Thyroid gland (tissue), 4 donors: ENCODE measurements around the gene NUB1. TPM values are rescaled to one million over a fixed set of nuclear protein-coding genes. Genes with fewer than 3 reads are reported as not detected.

ENCODE experiments used
- DNase-seq, 2 donors: peaks; one replicate each; pipeline ENCODE4 v3.0.0-alpha.2; 2019
- H3K27ac ChIP-seq, 3 donors: fragments of 200-600 bp; sonication (generic); 1 replicate in 2 of 3; 2 replicates in 1 of 3; pipeline ENCODE4 v1.5.1; 2016 to 2019; ENCODE audit warnings: mild to moderate bottlenecking in 1 of 3, moderate library complexity in 1 of 3
- H3K27me3 ChIP-seq: fragments of 200-600 bp; sonication (generic); one replicate; pipeline ENCODE4 v1.5.1; 2019
- H3K36me3 ChIP-seq, 2 donors: fragments of 200-600 bp; sonication (generic); one replicate each; pipeline ENCODE4 v1.5.1; 2016 to 2019
- H3K4me1 ChIP-seq, 2 donors: fragments of 200-600 bp; sonication (generic); one replicate each; pipeline ENCODE4 v1.5.1; 2017 to 2019
- H3K4me3 ChIP-seq, 3 donors: fragments of 200-600 bp; sonication (generic); replicated peaks in 1 of 3; 1 replicate in 2 of 3; 2 replicates in 1 of 3; pipeline ENCODE4 v1.5.1; 2016; ENCODE audit warnings: mild to moderate bottlenecking in 1 of 3
- H3K9me3 ChIP-seq: fragments of 200-600 bp; sonication (generic); one replicate; pipeline ENCODE4 v1.5.1; 2017
- POLR2A ChIP-seq, 2 donors: fragments of 450-650 bp; IDR thresholded peaks; one replicate each; pipeline ENCODE4 v1.6.1; 2017; ENCODE audit warnings: antibody characterized with exemption in 2 of 2, mild to moderate bottlenecking in 2 of 2, moderate library complexity in 1 of 2
- WGBS, 2 donors: methylation state at CpG; one replicate each; pipeline ENCODE4 v1.1.5; 2017; 5-methylcytosine and 5-hydroxymethylcytosine counted together
- intact Hi-C: fragments of 100-400 bp; cut with DNase I; formaldehyde crosslinking; loops from one replicate; pipeline ENCODE4 v1.15.1; 2023
- total RNA-seq, 4 donors: library from RNA; depleted of rRNA; stranded (reverse); fragments of >200 nt; gene quantifications; one replicate each; pipeline ENCODE4 v1.2.3, GENCODE V29; 2016
- TF ChIP-seq, protein P1 (sequence below), 6 experiments: fragments of 200-600 bp in 3 of 6; fragments of 450-650 bp in 3 of 6; sonication (generic) in 3 of 6; IDR thresholded peaks; one replicate each; pipeline ENCODE4 v1.5.1; 2016 to 2019; ENCODE audit warnings: antibody characterized with exemption in 6 of 6, mild to moderate bottlenecking in 2 of 6, inconsistent platforms in 1 of 6, moderate library complexity in 1 of 6

Gene NUB1, protein sequence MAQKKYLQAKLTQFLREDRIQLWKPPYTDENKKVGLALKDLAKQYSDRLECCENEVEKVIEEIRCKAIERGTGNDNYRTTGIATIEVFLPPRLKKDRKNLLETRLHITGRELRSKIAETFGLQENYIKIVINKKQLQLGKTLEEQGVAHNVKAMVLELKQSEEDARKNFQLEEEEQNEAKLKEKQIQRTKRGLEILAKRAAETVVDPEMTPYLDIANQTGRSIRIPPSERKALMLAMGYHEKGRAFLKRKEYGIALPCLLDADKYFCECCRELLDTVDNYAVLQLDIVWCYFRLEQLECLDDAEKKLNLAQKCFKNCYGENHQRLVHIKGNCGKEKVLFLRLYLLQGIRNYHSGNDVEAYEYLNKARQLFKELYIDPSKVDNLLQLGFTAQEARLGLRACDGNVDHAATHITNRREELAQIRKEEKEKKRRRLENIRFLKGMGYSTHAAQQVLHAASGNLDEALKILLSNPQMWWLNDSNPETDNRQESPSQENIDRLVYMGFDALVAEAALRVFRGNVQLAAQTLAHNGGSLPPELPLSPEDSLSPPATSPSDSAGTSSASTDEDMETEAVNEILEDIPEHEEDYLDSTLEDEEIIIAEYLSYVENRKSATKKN
- total RNA-seq, result 10 to 100 TPM; 56.9 to 75.5 (median 71.4) TPM

DNA sequence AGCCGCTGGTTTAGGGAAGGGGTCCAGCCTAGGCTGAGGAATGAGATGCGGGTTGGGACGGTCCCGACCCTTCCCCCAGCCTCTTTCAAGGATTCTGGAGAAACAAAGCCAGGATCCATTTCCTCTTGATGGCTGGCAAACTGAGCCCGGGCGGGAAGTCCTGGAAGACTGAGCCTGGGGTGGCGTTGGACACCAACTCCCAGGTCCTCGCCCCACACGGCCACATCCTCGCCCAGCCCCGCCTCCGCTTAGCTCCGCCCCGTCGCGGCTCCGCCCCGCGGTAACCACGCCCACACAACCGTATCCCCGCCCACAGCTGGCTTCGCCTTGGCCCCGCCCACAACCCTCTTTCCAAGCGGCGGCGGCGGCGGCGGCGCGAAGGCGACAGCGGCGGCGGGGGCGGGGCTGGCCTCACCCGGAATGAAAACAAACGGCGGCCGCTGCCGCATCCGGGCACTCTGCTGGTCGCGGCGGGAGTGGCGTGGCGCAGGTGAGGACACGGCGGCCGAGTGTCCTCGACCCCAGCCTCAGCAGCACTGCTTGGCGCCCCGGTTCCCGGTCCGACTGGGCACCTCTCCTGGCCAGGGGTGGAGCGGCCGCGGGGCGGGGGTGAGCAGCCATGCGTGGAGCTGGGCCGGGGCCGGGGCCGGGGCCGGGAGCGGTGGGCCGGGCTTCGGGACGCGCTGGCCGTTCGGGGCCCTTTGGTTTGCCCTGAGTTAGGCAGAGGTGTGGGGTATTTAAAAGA, at the start of gene NUB1:
Gene NUB1, plus strand, starts transcription at position 456 of the 745 bp plus-strand sequence. CDS start 3,538 bp downstream, outside the sequence.
- peak within 1 kb of the TSS; percentile 64 to 70 (median 69) for H3K27ac ChIP-seq
- H3K9me3 ChIP-seq, result no peaks in the 10 kb centered on the region
- H3K4me1 ChIP-seq, result peaks cover 11 to 12% of the 10 kb centered on the region in 2 donors
- 3 to 5% methylated on average over 29 to 39 of the region's 72 CpGs for WGBS, 2 donors
- intact Hi-C loops, result no loop called here
- no peaks in the 10 kb centered on the region for H3K27me3 ChIP-seq
- peak; percentile 89 to 90 for DNase-seq
- peaks cover 6 to 12% of the 10 kb centered on the region in 2 donors for H3K36me3 ChIP-seq
- TF ChIP-seq POLR2A (IDR thresholded peaks at IDR 0.05), result peak; percentile 19 to 84
- TF ChIP-seq, protein P1, sequence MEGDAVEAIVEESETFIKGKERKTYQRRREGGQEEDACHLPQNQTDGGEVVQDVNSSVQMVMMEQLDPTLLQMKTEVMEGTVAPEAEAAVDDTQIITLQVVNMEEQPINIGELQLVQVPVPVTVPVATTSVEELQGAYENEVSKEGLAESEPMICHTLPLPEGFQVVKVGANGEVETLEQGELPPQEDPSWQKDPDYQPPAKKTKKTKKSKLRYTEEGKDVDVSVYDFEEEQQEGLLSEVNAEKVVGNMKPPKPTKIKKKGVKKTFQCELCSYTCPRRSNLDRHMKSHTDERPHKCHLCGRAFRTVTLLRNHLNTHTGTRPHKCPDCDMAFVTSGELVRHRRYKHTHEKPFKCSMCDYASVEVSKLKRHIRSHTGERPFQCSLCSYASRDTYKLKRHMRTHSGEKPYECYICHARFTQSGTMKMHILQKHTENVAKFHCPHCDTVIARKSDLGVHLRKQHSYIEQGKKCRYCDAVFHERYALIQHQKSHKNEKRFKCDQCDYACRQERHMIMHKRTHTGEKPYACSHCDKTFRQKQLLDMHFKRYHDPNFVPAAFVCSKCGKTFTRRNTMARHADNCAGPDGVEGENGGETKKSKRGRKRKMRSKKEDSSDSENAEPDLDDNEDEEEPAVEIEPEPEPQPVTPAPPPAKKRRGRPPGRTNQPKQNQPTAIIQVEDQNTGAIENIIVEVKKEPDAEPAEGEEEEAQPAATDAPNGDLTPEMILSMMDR (IDR thresholded peaks at IDR 0.05), result peak in 1 of 6 experiments; percentile 6
- peak within 1 kb of the TSS; percentile 56 to 89 (median 71) for H3K4me3 ChIP-seq

DNA sequence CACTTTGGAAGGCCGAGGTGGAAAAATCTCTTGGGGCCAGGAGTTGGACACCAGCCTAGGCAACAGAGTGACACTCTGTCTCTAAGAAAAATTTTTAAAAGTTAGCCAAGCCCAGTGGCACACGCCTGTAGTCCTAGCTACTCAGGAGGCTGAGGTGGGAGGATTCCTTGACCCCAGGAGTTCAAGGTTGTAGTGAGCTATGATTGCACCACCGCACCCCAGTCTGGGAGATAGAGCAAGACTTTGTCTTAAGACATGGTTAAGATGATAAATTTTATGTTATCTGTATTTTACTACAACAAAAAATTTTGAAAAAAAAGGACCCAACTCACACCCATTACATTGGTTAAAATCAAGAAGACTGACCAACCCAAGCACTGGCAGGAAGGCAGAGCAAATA, 48.8 kb upstream of the NUB1 start:
- intact Hi-C loops, result no loop called here
- 66 to 73% methylated on average over 3 of the region's 3 CpGs for WGBS, 2 donors
- H3K4me3 ChIP-seq, result no peak overlapping the region

DNA sequence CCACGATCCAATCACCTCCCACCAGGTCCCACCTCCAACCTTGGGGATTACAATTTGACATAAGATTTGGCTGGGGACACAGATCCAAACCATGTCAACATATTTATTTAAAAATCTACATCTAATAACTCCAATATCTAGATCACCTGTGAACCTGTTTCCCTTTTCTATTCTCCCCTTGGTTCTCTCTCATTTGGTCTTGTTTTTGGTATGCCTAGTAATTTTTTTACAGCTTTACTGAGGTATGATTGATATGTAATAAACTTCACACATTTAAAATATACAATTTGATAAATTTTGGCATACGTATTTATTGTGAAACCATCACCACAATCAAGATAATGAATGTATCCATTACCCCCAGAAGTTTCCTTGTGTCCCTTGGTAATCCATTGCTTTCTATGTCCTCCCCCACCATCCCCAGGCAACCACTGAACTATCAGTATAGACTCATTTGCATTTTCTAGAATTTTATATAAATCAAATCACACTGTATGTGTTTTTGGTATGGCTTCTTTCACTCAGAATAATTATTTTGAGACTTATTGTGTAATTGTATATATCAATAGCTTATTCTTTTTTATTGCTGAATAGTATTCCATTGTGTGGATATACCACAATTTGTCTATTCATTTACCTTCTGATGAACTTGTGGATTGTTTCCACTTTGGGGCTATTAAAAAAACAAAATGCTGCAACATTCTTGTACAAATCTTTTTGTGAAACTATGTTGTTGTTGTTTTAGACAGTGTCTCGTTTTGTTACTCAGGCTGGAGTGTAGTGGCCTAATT, 45.2 kb upstream of the NUB1 start:
- 49 to 65% methylated on average over 3 of the region's 3 CpGs for WGBS, 2 donors
- TF ChIP-seq, protein P1 (IDR thresholded peaks at IDR 0.05), result no peak
- no peak for TF ChIP-seq POLR2A (IDR thresholded peaks at IDR 0.05)
- Histone ChIP-seq H3K9me3 (no peaks in the 10 kb centered on the region), H3K4me3 (no peak overlapping the region), H3K27me3 (no peaks in the 10 kb centered on the region), H3K27ac (no peak overlapping the region), H3K36me3 (no peaks in the 10 kb centered on the region), H3K4me1 (no peaks in the 10 kb centered on the region)
- no peak for DNase-seq
- intact Hi-C loops, result no loop called here

More for the DNA sequence above, 48.8 kb upstream of the NUB1 start:
- no peaks in the 10 kb centered on the region for H3K9me3 ChIP-seq
- H3K4me1 ChIP-seq, result no peaks in the 10 kb centered on the region
- H3K27ac ChIP-seq, result no peak overlapping the region
- H3K36me3 ChIP-seq, result no peaks in the 10 kb centered on the region
- H3K27me3 ChIP-seq, result no peaks in the 10 kb centered on the region
- TF ChIP-seq POLR2A (IDR thresholded peaks at IDR 0.05), result no peak
- TF ChIP-seq, protein P1 (IDR thresholded peaks at IDR 0.05), result no peak
- DNase-seq, result no peak

DNA sequence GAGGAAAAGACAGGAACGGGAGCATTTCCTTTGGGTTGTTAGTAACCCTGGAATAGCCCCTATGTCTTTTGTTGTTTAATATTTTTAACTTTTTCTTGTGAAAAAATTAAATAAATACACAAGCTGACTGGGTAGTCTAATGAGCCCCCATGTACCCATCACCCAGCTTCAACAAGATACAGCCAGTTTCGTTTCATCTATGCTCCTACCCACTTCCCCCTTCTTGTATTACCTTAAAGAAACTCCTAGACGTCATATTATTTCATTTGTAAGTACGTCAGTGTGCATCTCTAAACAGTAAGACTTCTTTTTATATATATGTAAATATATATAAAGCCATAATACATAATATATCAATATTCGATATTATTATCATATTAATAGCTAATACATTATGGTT, 42.8 kb upstream of the NUB1 start:
- Histone ChIP-seq H3K36me3 (no peaks in the 10 kb centered on the region), H3K4me3 (no peak overlapping the region), H3K4me1 (peaks cover 2 to 8% of the 10 kb centered on the region in 2 donors), H3K9me3 (no peaks in the 10 kb centered on the region), H3K27ac (no peak overlapping the region), H3K27me3 (no peaks in the 10 kb centered on the region)
- no peak for DNase-seq
- 62% methylated on average over 5 of the region's 5 CpGs for WGBS, 2 donors
- intact Hi-C loops, result no loop called here
- TF ChIP-seq, protein P1 (IDR thresholded peaks at IDR 0.05), result no peak
- TF ChIP-seq POLR2A (IDR thresholded peaks at IDR 0.05), result no peak
